GM12872 (cell line): Measurements from ENCODE around the gene PROSER2.

ENCODE experiments used
- CTCF ChIP-seq: IDR thresholded peaks from 3 replicates; pipeline ENCODE4 v1.5.1; 2011; ENCODE audit warnings: low read depth, mild to moderate bottlenecking, low read length, moderate library complexity; ENCODE audit not compliant: insufficient read depth

PROSER2 gene

DNA sequence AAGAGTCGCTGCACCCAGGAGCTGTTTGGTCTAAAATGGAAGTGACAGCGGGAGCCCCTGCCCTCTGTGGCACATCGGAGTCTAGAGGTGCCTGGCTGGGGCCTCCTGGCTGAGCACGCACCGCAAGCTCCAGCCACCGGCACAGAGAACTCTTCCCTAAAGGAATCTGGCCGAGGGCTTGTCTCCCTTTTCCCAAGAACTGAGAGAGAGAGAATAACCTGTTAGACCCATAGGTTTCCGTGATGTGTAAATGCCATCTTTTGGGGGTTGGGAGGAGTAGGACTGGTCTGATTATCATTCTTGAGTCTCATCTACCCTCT is 47.3 kb downstream of the PROSER2 start:
- no peak for TF ChIP-seq CTCF

- no peak for TF ChIP-seq CTCF
These were observed 47.8 kb downstream of the PROSER2 start for GRCh38 chr10:11870900-11871400.

DNA sequence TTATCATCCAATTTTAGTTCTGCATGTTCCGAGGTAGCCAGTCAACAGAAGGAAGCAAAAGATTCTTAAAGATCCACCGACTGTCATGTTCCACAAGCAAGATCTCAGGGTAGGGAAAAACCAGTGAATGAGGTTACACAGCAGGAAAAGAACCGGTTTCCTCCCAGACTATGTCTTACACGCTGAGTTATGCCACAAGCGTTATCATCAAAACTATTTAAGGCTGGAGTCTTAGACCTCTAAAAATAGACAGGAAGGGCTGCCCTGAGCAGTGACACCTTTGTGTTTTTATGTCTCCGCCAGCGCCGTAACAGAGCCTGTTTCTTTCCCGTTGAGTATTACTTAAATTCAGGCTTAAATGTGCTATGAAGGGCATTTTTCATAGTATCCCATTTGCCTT is 48.3 kb downstream of the PROSER2 start:
- TF ChIP-seq CTCF, result no peak

- no peak for TF ChIP-seq CTCF
These were observed 51.7 kb downstream of the PROSER2 start for GRCh38 chr10:11874568-11875493.

- no peak for TF ChIP-seq CTCF
These were observed 52.5 kb downstream of the PROSER2 start for GRCh38 chr10:11875494-11876281.

DNA sequence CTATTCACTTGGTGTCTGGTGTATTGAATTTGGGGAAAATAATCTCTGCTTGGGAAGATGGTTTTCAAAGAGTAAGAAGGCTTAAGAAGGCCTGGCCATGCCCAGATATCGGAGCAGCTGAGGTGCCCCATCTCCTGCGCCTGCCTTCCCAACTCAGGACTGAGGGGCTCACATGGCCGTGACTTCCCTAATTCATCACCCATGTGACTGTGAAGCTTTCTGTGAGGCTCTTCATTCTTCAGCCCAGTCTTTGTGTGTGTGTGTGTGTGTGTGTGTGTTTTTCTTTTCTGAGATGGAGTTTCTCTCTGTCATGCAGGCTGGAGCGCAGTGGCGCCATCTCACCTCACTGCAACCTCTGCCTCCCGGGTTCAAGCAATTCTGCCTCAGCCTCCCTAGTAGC is 53.2 kb downstream of the PROSER2 start:
- TF ChIP-seq CTCF, result no peak

- no peak for TF ChIP-seq CTCF
These were observed 53.8 kb downstream of the PROSER2 start for GRCh38 chr10:11876805-11877590.
